HepG2 (cell line): ENCODE data around the gene CELF5. TPM values are rescaled to one million over a fixed set of nuclear protein-coding genes. Genes with fewer than 3 reads are reported as not detected.

Experiments
- ARID2 ChIP-seq: sonication (generic); formaldehyde crosslinking; IDR thresholded peaks from 2 replicates; pipeline ENCODE4 v1.8.1; 2022; ENCODE audit warnings: mild to moderate bottlenecking, missing genetic modification reagents, borderline replicate concordance
- CTCF ChIP-seq: sonication (generic); formaldehyde crosslinking; IDR thresholded peaks from 2 replicates; pipeline ENCODE4 v1.5.0; 2020; ENCODE audit warnings: mild to moderate bottlenecking, missing genetic modification reagents, moderate library complexity
- ETV5 ChIP-seq: IDR thresholded peaks from 2 replicates; pipeline ENCODE4 v1.6.1; 2018; ENCODE audit warnings: missing biosample characterization, missing genetic modification reagents, inconsistent platforms, borderline replicate concordance
- MIER2 ChIP-seq: IDR thresholded peaks from 2 replicates; pipeline ENCODE4 v1.6.1; 2016; ENCODE audit warnings: missing biosample characterization, missing genetic modification reagents
- RAD21 ChIP-seq: fragments of 450-650 bp; formaldehyde crosslinking; IDR thresholded peaks from 2 replicates; pipeline ENCODE4 v1.5.0; 2020; ENCODE audit warnings: mild to moderate bottlenecking
- SMAD9 ChIP-seq: sonication (generic); formaldehyde crosslinking; IDR thresholded peaks from 2 replicates; pipeline ENCODE4 v1.5.1; 2020; ENCODE audit warnings: mild to moderate bottlenecking, missing genetic modification reagents
- SMC3 ChIP-seq: IDR thresholded peaks from 2 replicates; pipeline ENCODE4 v1.6.1; 2011; ENCODE audit warnings: low read length, improper control_type of control experiment
- STAG1 ChIP-seq: sonication (generic); formaldehyde crosslinking; IDR thresholded peaks from 2 replicates; pipeline ENCODE4 v1.4.0; 2020; ENCODE audit warnings: missing genetic modification reagents
- ZNF124 ChIP-seq: sonication (generic); formaldehyde crosslinking; IDR thresholded peaks from 2 replicates; pipeline ENCODE4 v1.4.0; 2020; ENCODE audit warnings: missing genetic modification reagents
- ZNF362 ChIP-seq: sonication (generic); formaldehyde crosslinking; IDR thresholded peaks from 2 replicates; pipeline ENCODE4 v1.4.0; 2020; ENCODE audit warnings: missing genetic modification reagents, mild to moderate bottlenecking, borderline replicate concordance
- ZNF574 ChIP-seq: sonication (generic); formaldehyde crosslinking; IDR thresholded peaks from 2 replicates; pipeline ENCODE4 v1.4.0; 2020; ENCODE audit warnings: missing genetic modification reagents
- ZNF652 ChIP-seq: IDR thresholded peaks from 2 replicates; pipeline ENCODE4 v1.6.1; 2016; ENCODE audit warnings: low read depth, borderline replicate concordance
- ZNF687 ChIP-seq: sonication (generic); formaldehyde crosslinking; IDR thresholded peaks from 2 replicates; pipeline ENCODE4 v1.5.1; 2020; ENCODE audit warnings: mild to moderate bottlenecking, missing genetic modification reagents, moderate library complexity
- ZNF740 ChIP-seq: sonication (generic); formaldehyde crosslinking; IDR thresholded peaks from 2 replicates; pipeline ENCODE4 v1.4.0; 2020; ENCODE audit warnings: missing genetic modification reagents
- ZNF766 ChIP-seq: sonication (generic); formaldehyde crosslinking; IDR thresholded peaks from 2 replicates; pipeline ENCODE4 v1.5.0; 2020; ENCODE audit warnings: missing genetic modification reagents, borderline replicate concordance
- ZXDC ChIP-seq: sonication (generic); formaldehyde crosslinking; IDR thresholded peaks from 2 replicates; pipeline ENCODE4 v1.5.0; 2020; ENCODE audit warnings: mild to moderate bottlenecking, missing genetic modification reagents
- polyA plus RNA-seq, 8 experiments: library from polyadenylated mRNA; depleted of rRNA in 3 of 8; stranded (reverse) in 7 of 8; unstranded in 1 of 8; fragments of >200 nt; fragmentation: Illumina TruSeq in 4 of 8; extraction: Trizol in 4 of 8; gene quantifications; 2 replicates each; pipeline versions ENCODE4 v1.2.1 to v1.2.3, GENCODE V29; 2011 to 2016; ENCODE audit warnings: low read depth in 4 of 8, missing spikeins in 1 of 8, mixed read lengths in 1 of 8; ENCODE audit not compliant: insufficient read depth in 1 of 8
- total RNA-seq, 5 experiments: library from RNA; depleted of rRNA; stranded (reverse); fragments of >200 nt; fragmentation: Illumina TruSeq; extraction: Trizol; gene quantifications; 2 replicates each; pipeline ENCODE4 v1.2.3, GENCODE V29; 2016; ENCODE audit warnings: low read depth in 1 of 5

The CELF5 gene
- total and polyA plus RNA-seq, 2 of the 13 experiments (the other 11 are each of a cell fraction or from before 2014, with no cell fraction given): 0.31 to 0.84 TPM

GRCh38 chr19:3304871-3305423 lies 80.5 kb downstream of the CELF5 start (continued):
- TF ChIP-seq ZXDC (CRISPR knock-in tag) (no peak), STAG1 (CRISPR knock-in tag) (peak; percentile 88), MIER2 (0 out of 2 replicates have a peak, but pooled peaks have one; percentile 16), ZNF652 (CRISPR knock-in tag) (0 out of 2 replicates have a peak, but pooled peaks have one; percentile 7), ZNF124 (CRISPR knock-in tag) (peak; percentile 44; the same call in 1 of the 2 replicates), ZNF740 (CRISPR knock-in tag) (0 out of 2 replicates have a peak, but pooled peaks have one; percentile 52), CTCF (CRISPR knock-in tag) (peak; percentile 83), ZNF574 (CRISPR knock-in tag) (peak; percentile 25; the same call in 1 of the 2 replicates), SMC3 (peak; percentile 64), ZNF687 (CRISPR knock-in tag) (no peak), ETV5 (peak; percentile 20; the same call in 1 of the 2 replicates), SMAD9 (CRISPR knock-in tag) (no peak), ZNF362 (CRISPR knock-in tag) (peak; percentile 90), ARID2 (CRISPR knock-in tag) (no peak), ZNF766 (CRISPR knock-in tag) (0 out of 2 replicates have a peak, but pooled peaks have one; percentile 31), RAD21 (CRISPR knock-in tag) (peak; percentile 43; the same call in 1 of the 2 replicates)
